ENCODE data around the gene NKD2.

NKD2 gene

DNA sequence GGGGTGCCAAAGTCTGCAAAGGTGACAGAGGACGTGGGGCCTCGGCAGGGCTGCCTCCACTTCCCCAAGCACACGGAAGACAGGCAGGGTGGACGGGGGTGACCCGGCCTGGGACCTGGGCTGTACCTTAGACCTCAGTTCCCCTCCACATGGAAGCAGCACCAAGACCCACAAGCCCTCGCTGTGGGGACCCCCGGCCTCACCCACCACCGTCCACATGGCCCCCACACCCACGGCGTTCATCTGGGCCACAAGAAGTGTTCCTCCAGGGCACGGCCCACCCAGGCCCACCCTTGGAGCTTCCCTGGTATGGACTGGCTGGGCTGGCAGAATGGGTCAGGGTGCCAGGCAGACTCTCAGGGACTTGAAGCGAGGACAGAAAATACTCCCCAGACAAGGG is 45.8 kb upstream of the NKD2 start:
- H3K4me3 ChIP-seq (ENCODE audit: low read depth, low read length): no peak overlapping the region
- DNase-seq (ENCODE audit: low read depth): no peak
- no peak for TF ChIP-seq CTCF (IDR thresholded peaks at IDR 0.05; ENCODE audit: insufficient read depth, low read depth, low read length, missing control alignments)

DNA sequence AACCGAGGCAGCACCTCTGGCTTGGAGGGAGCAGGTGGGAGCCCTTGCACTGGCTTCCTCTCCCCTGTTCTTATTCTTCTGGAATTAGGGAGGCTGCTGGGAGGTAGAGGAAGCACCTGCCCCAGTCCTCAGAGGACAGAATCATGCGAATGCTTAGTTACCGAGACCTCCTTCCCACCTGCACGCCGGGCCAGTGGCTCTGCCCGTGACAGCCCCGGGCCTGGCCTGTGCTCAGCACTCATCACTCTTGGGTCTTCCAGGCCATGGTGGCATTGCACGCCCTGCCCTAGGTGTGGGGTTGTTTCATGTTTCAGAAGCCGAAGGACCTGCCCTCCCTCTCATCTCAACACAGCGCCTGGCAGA is 45.3 kb upstream of the NKD2 start:
- no peak overlapping the region for H3K4me3 ChIP-seq (ENCODE audit: low read depth, low read length)
- TF ChIP-seq CTCF (IDR thresholded peaks at IDR 0.05; ENCODE audit: insufficient read depth, low read depth, low read length, missing control alignments): no peak
- no peak for DNase-seq (ENCODE audit: low read depth)

DNA sequence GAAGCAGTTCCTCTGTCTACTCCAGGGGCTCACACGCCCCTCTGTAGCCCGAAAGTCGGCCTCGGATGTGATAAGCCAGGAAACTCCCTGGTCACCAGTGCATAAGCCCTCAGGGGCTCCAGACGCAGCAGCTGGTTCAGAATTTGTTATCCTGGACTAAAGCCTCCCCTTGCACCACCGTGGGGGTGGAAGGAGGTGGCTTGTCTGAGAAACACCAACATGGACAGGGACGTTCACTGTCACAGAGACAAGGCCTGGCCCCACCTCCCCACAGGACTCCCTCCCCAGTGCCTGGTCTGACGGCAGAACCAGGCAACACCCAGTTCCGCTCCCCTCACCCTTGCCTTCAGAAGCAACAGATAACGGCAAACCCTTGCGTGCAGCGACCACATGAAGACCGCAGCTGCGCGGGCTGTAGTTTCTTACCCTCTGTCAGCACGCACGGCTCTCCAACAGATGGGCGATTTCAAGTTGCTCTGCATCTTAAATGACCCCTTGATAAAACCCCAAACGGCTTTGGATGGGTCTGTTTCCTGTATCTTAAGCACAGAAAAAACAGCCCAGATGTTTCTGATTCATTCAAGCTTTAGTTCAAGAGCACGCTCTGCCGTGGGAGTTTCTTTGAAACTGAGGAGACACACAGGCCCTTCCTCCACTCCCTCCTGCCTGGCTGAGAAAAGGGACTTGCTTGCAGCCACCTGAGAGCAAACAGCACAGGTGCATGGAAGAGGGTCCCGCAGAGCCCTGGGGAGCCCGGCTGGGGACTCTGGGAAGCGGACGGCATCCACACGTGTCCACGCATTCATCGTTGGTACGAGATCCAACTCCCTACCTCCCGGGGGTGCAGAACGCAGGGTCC is 44.7 kb upstream of the NKD2 start:
- H3K4me3 ChIP-seq (ENCODE audit: low read depth, low read length): no peak overlapping the region
- TF ChIP-seq CTCF (IDR thresholded peaks at IDR 0.05; ENCODE audit: insufficient read depth, low read depth, low read length, missing control alignments): no peak
- peak; percentile 80 for DNase-seq (ENCODE audit: low read depth)

- no peak overlapping the region for H3K4me3 ChIP-seq (ENCODE audit: low read depth, low read length)
- DNase-seq (ENCODE audit: low read depth): no peak
- no peak for TF ChIP-seq CTCF (IDR thresholded peaks at IDR 0.05; ENCODE audit: insufficient read depth, low read depth, low read length, missing control alignments)
Measured at GRCh38 chr5:964821-965220, 43.8 kb upstream of the NKD2 start.

DNA sequence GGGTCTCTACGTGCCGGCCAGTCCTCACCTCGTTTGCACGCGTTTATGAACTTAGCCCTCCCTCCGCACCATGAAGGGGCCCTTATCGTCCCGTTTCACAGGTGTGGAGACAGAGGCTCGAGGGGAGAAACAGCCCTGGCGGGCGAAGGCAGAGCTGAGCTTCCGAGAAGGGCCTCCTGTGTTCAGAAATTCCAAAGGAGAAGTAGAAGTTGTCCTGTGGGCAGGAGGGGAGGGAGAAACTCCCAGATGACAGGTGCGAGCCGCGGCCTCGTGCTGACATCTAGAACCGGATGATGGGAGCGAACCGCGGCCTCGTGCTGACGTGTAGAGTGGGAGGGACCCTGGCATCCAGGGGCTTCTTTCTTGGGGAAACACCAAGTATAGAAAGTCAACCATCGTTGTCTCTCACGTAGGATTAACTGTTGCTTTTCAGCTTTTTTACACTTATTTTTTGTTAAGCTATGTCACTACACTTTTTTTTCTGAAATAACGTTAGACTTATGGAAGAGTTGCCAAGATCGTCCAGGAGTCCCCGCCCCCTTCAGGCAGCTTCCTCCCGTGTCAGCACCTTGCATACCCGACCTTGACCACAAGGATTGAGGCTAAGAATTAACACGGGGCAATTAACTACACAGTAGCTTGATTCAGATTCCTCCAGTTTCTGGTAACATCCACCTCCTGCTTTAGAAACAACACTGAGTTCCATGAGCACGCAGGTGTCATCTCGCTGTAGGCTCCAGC is 42.8 kb upstream of the NKD2 start:
- no peak overlapping the region for H3K4me3 ChIP-seq (ENCODE audit: low read depth, low read length)
- DNase-seq (ENCODE audit: low read depth): no peak
- no peak for TF ChIP-seq CTCF (IDR thresholded peaks at IDR 0.05; ENCODE audit: insufficient read depth, low read depth, low read length, missing control alignments)

DNA sequence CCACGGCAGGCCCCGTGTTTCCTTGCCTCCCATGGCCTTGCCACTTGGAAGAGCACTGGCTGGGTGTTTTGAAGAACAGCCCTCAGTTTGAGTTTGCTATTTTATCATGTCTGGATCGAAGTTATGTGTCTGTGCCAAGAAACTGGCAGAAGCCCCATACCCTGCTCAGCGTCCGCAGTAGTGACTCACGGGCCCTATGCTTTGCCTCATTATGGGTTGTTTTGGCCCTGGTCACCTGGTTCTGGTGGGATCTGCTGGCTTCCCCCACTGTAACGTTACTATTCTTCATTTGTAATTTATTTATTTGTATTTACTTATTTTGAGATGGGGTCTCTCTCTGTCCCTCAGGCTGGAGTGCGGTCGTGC is 42.3 kb upstream of the NKD2 start:
- no peak overlapping the region for H3K4me3 ChIP-seq (ENCODE audit: low read depth, low read length)
- TF ChIP-seq CTCF (IDR thresholded peaks at IDR 0.05; ENCODE audit: insufficient read depth, low read depth, low read length, missing control alignments): no peak
- DNase-seq (ENCODE audit: low read depth): no peak

All from GM12865 (cell line).